H9 (cell line): ENCODE data around the gene ANO2. TPM values are rescaled to one million over a fixed set of nuclear protein-coding genes. Genes with fewer than 3 reads are reported as not detected.
A peak's percentile ranks its signal among the peaks of the same experiment; 100 is the strongest.

ENCODE experiments used
- DNase-seq: peaks from one replicate; pipeline ENCODE4 v3.0.0-alpha.2; 2017
- H2AFZ ChIP-seq: one replicate; pipeline ENCODE4 v1.6.1; 2013; ENCODE audit warnings: mild to moderate bottlenecking, low read length, control low read depth, moderate library complexity
- H2AK5ac ChIP-seq: 2 replicates; pipeline ENCODE4 v1.6.1; 2013; ENCODE audit warnings: low read length, control low read depth, mixed read lengths; ENCODE audit not compliant: insufficient read length
- H2BK120ac ChIP-seq: one replicate; pipeline ENCODE4 v1.6.1; 2013; ENCODE audit warnings: low read depth, mild to moderate bottlenecking, low read length, control low read depth, inconsistent platforms; ENCODE audit not compliant: poor library complexity, severe bottlenecking
- H2BK12ac ChIP-seq: 2 replicates; pipeline ENCODE4 v1.6.1; 2013; ENCODE audit warnings: low read length, control low read depth, mixed read lengths, low read depth; ENCODE audit not compliant: insufficient read length
- H2BK15ac ChIP-seq: 2 replicates; pipeline ENCODE4 v1.6.1; 2013; ENCODE audit warnings: low read depth, low read length, control low read depth
- H2BK20ac ChIP-seq: one replicate; pipeline ENCODE4 v1.6.1; 2013; ENCODE audit warnings: low read depth, mild to moderate bottlenecking, low read length, control low read depth, inconsistent platforms; ENCODE audit not compliant: poor library complexity, severe bottlenecking
- H2BK5ac ChIP-seq: 2 replicates; pipeline ENCODE4 v1.6.1; 2013; ENCODE audit warnings: low read length, control low read depth, mixed read lengths; ENCODE audit not compliant: insufficient read length
- H3K14ac ChIP-seq: 2 replicates; pipeline ENCODE4 v1.6.1; 2013; ENCODE audit warnings: low read length, control low read depth; ENCODE audit not compliant: insufficient read depth
- H3K18ac ChIP-seq: 2 replicates; pipeline ENCODE4 v1.6.1; 2013; ENCODE audit warnings: low read depth, mild to moderate bottlenecking, mixed read lengths, low read length, control low read depth; ENCODE audit not compliant: insufficient read length
- H3K23ac ChIP-seq: 2 replicates; pipeline ENCODE4 v1.6.1; 2013; ENCODE audit warnings: low read length, control low read depth, mixed read lengths, low read depth; ENCODE audit not compliant: insufficient read length
- H3K23me2 ChIP-seq: 2 replicates; pipeline ENCODE4 v1.6.1; 2013; ENCODE audit warnings: low read depth, mild to moderate bottlenecking, mixed read lengths, low read length, control low read depth; ENCODE audit not compliant: insufficient read length, poor library complexity, severe bottlenecking
- H3K27ac ChIP-seq: 2 replicates; pipeline ENCODE4 v1.5.1; 2013; ENCODE audit warnings: low read length, control low read depth, mixed read lengths, low read depth; ENCODE audit not compliant: insufficient read length
- H3K27me3 ChIP-seq: 2 replicates; pipeline ENCODE4 v1.6.1; 2013; ENCODE audit warnings: low read length, control low read depth, inconsistent platforms; ENCODE audit not compliant: insufficient read depth
- H3K4ac ChIP-seq: 2 replicates; pipeline ENCODE4 v1.6.1; 2013; ENCODE audit warnings: low read depth, mild to moderate bottlenecking, control low read depth, inconsistent platforms, low read length, moderate library complexity
- H3K4me1 ChIP-seq: 2 replicates; pipeline ENCODE4 v1.6.1; 2013; ENCODE audit warnings: low read length, control low read depth, inconsistent platforms; ENCODE audit not compliant: insufficient read depth
- H3K4me2 ChIP-seq: 2 replicates; pipeline ENCODE4 v1.6.1; 2013; ENCODE audit warnings: low read length, control low read depth, mixed read lengths; ENCODE audit not compliant: insufficient read length, insufficient read depth
- H3K56ac ChIP-seq: 2 replicates; pipeline ENCODE4 v1.6.1; 2013; ENCODE audit warnings: low read depth, mild to moderate bottlenecking, mixed read lengths, low read length, control low read depth; ENCODE audit not compliant: insufficient read length
- H3K79me1 ChIP-seq: 2 replicates; pipeline ENCODE4 v1.6.1; 2013; ENCODE audit warnings: low read depth, mild to moderate bottlenecking, moderate library complexity, low read length, control low read depth, inconsistent platforms; ENCODE audit not compliant: insufficient read depth, poor library complexity, severe bottlenecking
- H3K79me2 ChIP-seq: 2 replicates; pipeline ENCODE4 v1.6.1; 2013; ENCODE audit warnings: low read length, control low read depth, inconsistent platforms; ENCODE audit not compliant: insufficient read depth
- H3K9ac ChIP-seq: 2 replicates; pipeline ENCODE4 v1.6.1; 2013; ENCODE audit warnings: low read length, control low read depth, mixed read lengths; ENCODE audit not compliant: insufficient read length; ENCODE audit errors: extremely low read depth
- H3K9me3 ChIP-seq: one replicate; pipeline ENCODE4 v1.6.1; 2013; ENCODE audit warnings: low read depth, low read length, inconsistent platforms; ENCODE audit not compliant: control insufficient read depth
- H3T11ph ChIP-seq: one replicate; pipeline ENCODE4 v1.6.1; 2013; ENCODE audit warnings: mild to moderate bottlenecking, low read length, control low read depth, inconsistent platforms
- H4K20me1 ChIP-seq: one replicate; pipeline ENCODE4 v1.6.1; 2013; ENCODE audit not compliant: control insufficient read depth, insufficient read length, insufficient read depth
- H4K5ac ChIP-seq: 2 replicates; pipeline ENCODE4 v1.6.1; 2013; ENCODE audit warnings: low read depth, mild to moderate bottlenecking, mixed read lengths, low read length, control low read depth; ENCODE audit not compliant: insufficient read length
- H4K8ac ChIP-seq: replicated peaks from 2 replicates; pipeline ENCODE4 v1.6.1; 2013; ENCODE audit warnings: low read length, control low read depth, mixed read lengths, low read depth; ENCODE audit not compliant: insufficient read length
- H4K91ac ChIP-seq: 2 replicates; pipeline ENCODE4 v1.6.1; 2013; ENCODE audit warnings: low read depth, mild to moderate bottlenecking, moderate library complexity, mixed read lengths, low read length, control low read depth; ENCODE audit not compliant: insufficient read length
- H3K27ac Mint-ChIP-seq, 3 experiments: 2 replicates in 2 of 3; 3 replicates in 1 of 3; pipeline ENCODE4 v1.8.0; 2020 to 2021; ENCODE audit warnings: mixed read lengths in 3 of 3, mild to moderate bottlenecking in 1 of 3, moderate library complexity in 1 of 3
- H3K27me3 Mint-ChIP-seq: 2 replicates; pipeline ENCODE4 v1.8.0; 2021; ENCODE audit warnings: low read depth, mild to moderate bottlenecking, moderate library complexity, mixed read lengths
- H3K36me3 Mint-ChIP-seq, 3 experiments: 2 replicates in 2 of 3; 3 replicates in 1 of 3; pipeline ENCODE4 v1.8.0; 2020 to 2021; ENCODE audit warnings: low read depth in 3 of 3, mixed read lengths in 3 of 3; ENCODE audit not compliant: insufficient read depth in 1 of 3
- H3K4me1 Mint-ChIP-seq, 2 experiments: 2 replicates each; pipeline ENCODE4 v1.8.0; 2020; ENCODE audit warnings: mixed read lengths in 2 of 2
- H3K4me3 Mint-ChIP-seq, 2 experiments: 2 replicates in 1 of 2; 3 replicates in 1 of 2; pipeline ENCODE4 v1.8.0; 2020 to 2021; ENCODE audit warnings: mild to moderate bottlenecking in 2 of 2, mixed read lengths in 2 of 2, moderate library complexity in 1 of 2
- H3K9me3 Mint-ChIP-seq, 2 experiments: 2 replicates in 1 of 2; 3 replicates in 1 of 2; pipeline ENCODE4 v1.8.0; 2020; ENCODE audit warnings: mild to moderate bottlenecking in 2 of 2, mixed read lengths in 2 of 2, moderate library complexity in 1 of 2
- CTCF ChIP-seq: fragments of 200-600 bp; sonication (generic); conservative IDR thresholded peaks from 3 replicates; pipeline ENCODE4 v1.8.0; 2021; ENCODE audit warnings: antibody characterized with exemption, mild to moderate bottlenecking
- WGBS: extraction: QIAGEN DNeasy Blood & Tissue Kit; methylation state at CpG from one replicate; pipeline ENCODE4 v1.1.7; 2013; ENCODE audit warnings: missing lambda C conversion rate, low lambda C conversion rate, mixed read lengths; ENCODE audit not compliant: insufficient read length; ENCODE audit errors: extremely low coverage; 5-methylcytosine and 5-hydroxymethylcytosine counted together
- total RNA-seq: library from RNA; stranded (reverse); gene quantifications from 2 replicates; pipeline ENCODE4 v1.2.1, GENCODE V29; 2021

Gene ANO2
- total RNA-seq, 1 experiment from 2014 or later, result 3.8 TPM

- Histone ChIP-seq H3K79me2 (no peaks in the 10 kb centered on the region), H3K18ac (no peak overlapping the region), H2AK5ac (no peak overlapping the region), H3K27me3 (no peaks in the 10 kb centered on the region), H3K23ac (no peak overlapping the region), H3K79me1 (no peaks in the 10 kb centered on the region), H4K20me1 (no peaks in the 10 kb centered on the region), H3K9ac (no peak overlapping the region), H2BK120ac (no peak overlapping the region), H3K4ac (no peak overlapping the region), H3K27ac (no peak overlapping the region), H2AFZ (no peak overlapping the region), H4K8ac (no peak overlapping the region), H2BK5ac (no peak overlapping the region), H4K5ac (no peak overlapping the region), H3K56ac (no peak overlapping the region), H2BK20ac (no peak overlapping the region), H3K4me1 (no peaks in the 10 kb centered on the region), H2BK12ac (no peak overlapping the region), H3K14ac (no peak overlapping the region), H2BK15ac (no peak overlapping the region), H3T11ph (no peak overlapping the region), H3K9me3 (no peaks in the 10 kb centered on the region), H3K4me2 (no peak overlapping the region), H3K23me2 (no peaks in the 10 kb centered on the region), H4K91ac (no peak overlapping the region)
- no CpG with 5 or more reads among the region's 10 CpGs for WGBS
- Mint-ChIP-seq H3K4me3 (no peak overlapping the region), H3K9me3 (no peaks in the 10 kb centered on the region), H3K4me1 (peaks cover 4 to 14% of the 10 kb centered on the region in 2 experiments; a peak in 3 of 4 replicates), H3K27me3 (peaks cover 2% of the 10 kb centered on the region), H3K27ac (no peak overlapping the region), H3K36me3 (no peaks in the 10 kb centered on the region)
- TF ChIP-seq CTCF, result no peak
- peak; percentile 27 for DNase-seq
These were observed 37.3 kb downstream of the ANO2 start for GRCh38 chr12:5907807-5908206.
